Activated CD4-positive, alpha-beta T cell treated with anti-CD3 and anti-CD28 coated beads, Interleukin-2, amount 50 U/mL, for 1 hour (primary cell): ENCODE data around the gene AP2S1.
"Not testable (repeated sequence)": the region's sequence is repeated elsewhere in the genome, so short reads cannot be mapped to it uniquely, and the experiment has no call there.

Experiments
- DNase-seq: peaks from one replicate; pipeline ENCODE4 v3.0.0-alpha.2; 2020

Gene AP2S1

GRCh38 chr19:46850228-46851203 lies at the start of gene AP2S1:
Gene AP2S1 (minus strand): TSS chr19:46850846. CDS start chr19:46850766, 80 bp downstream.
- peak; percentile 89 for DNase-seq

GRCh38 chr19:46900341-46900740 lies 49.7 kb upstream of the AP2S1 start:
- DNase-seq: no peak

GRCh38 chr19:46898731-46899130 lies 48.1 kb upstream of the AP2S1 start:
- no peak for DNase-seq

GRCh38 chr19:46896076-46896794 lies 45.6 kb upstream of the AP2S1 start:
- no peak for DNase-seq

GRCh38 chr19:46892252-46893179 lies 41.9 kb upstream of the AP2S1 start:
- DNase-seq: no peak

GRCh38 chr19:46890423-46891170 lies 40.0 kb upstream of the AP2S1 start:
- no peak for DNase-seq

- no peak for DNase-seq
These were observed 36.7 kb upstream of the AP2S1 start for GRCh38 chr19:46887240-46887782.

GRCh38 chr19:46886546-46887239 lies 36.0 kb upstream of the AP2S1 start:
- no peak for DNase-seq

GRCh38 chr19:46885411-46885810 lies 34.8 kb upstream of the AP2S1 start:
- DNase-seq: no peak

- not testable (repeated sequence) for DNase-seq
These were observed 32.1 kb upstream of the AP2S1 start for GRCh38 chr19:46882751-46883150.

- DNase-seq: no peak
These were observed 31.4 kb upstream of the AP2S1 start for GRCh38 chr19:46882034-46882433.

- DNase-seq: no peak
These were observed 30.4 kb upstream of the AP2S1 start for GRCh38 chr19:46881092-46881491.

GRCh38 chr19:46880431-46880830 lies 29.8 kb upstream of the AP2S1 start:
- no peak for DNase-seq

- DNase-seq: no peak
These were observed 28.1 kb upstream of the AP2S1 start for GRCh38 chr19:46878613-46879375.

- no peak for DNase-seq
These were observed 25.0 kb upstream of the AP2S1 start for GRCh38 chr19:46875657-46876056.

- no peak for DNase-seq
These were observed 24.6 kb upstream of the AP2S1 start for GRCh38 chr19:46875234-46875633.

- no peak for DNase-seq
These were observed 22.3 kb upstream of the AP2S1 start for GRCh38 chr19:46872967-46873366.

- DNase-seq: not testable (repeated sequence)
These were observed 20.5 kb upstream of the AP2S1 start for GRCh38 chr19:46871173-46871572.

- DNase-seq: no peak
These were observed 17.6 kb upstream of the AP2S1 start for GRCh38 chr19:46868025-46868802.
